K562 (cell line): Measurements from ENCODE around the gene TTC39B. TPM values are rescaled to one million over a fixed set of nuclear protein-coding genes. Genes with fewer than 3 reads are reported as not detected.

Source experiments
- ATAC-seq: fragments of 200-7000 bp; cut with Tn5 transposase; 3 replicates; pipeline ENCODE4 v1.9.1; 2020; ENCODE audit warnings: moderate library complexity
- BruUV-seq: library from RNA; stranded (reverse); fragments of 400-500 nt; replicated peaks from 2 replicates; lab custom pipeline; 2021; lab: Mats Ljungman, UMichigan
- CTCF ChIA-PET: fragments of 300-600 bp; formaldehyde crosslinking; extraction: SDS; loops from one replicate; lab custom pipeline; 2021; ENCODE audit warnings: low intra/inter-chr PET ratio; lab: Yijun Ruan, JAX
- POLR2A ChIA-PET: fragments of 300-600, 350-650 bp; sonication (Branson Sonifier 250); formaldehyde crosslinking; extraction: SDS; loops from one replicate; lab custom pipeline; 2021; ENCODE audit warnings: antibody characterized with exemption, inconsistent platforms; lab: Yijun Ruan, JAX
- DNase-seq, 4 experiments: peaks; one replicate each; pipeline versions ENCODE4 v3.0.0 to v3.0.0-alpha.2; 2011 to 2018; ENCODE audit warnings: low spot score in 3 of 4, mixed read lengths in 3 of 4; ENCODE audit errors: extremely low read depth in 1 of 4
- FAIRE-seq: peaks from 2 replicates; lab custom pipeline; 2011; peaks lifted over from hg19 to GRCh38; lab: Jason Lieb, UNC
- H2AFZ ChIP-seq: 2 replicates; pipeline ENCODE4 v1.6.0; 2011; ENCODE audit warnings: low read depth, low read length, control low read depth, inconsistent platforms
- H3K27ac ChIP-seq: fragments of 200-600 bp; 3 replicates; pipeline ENCODE4 v1.8.0; 2011; ENCODE audit warnings: low read depth, mild to moderate bottlenecking, control low read depth, inconsistent platforms, low read length, moderate library complexity, mixed read lengths; ENCODE audit errors: extremely low read depth
- H3K27me3 ChIP-seq, 2 experiments: fragments of 300-600 bp in 1 of 2; 2 replicates in 1 of 2; 3 replicates in 1 of 2; pipeline versions ENCODE4 v1.6.0 to v1.8.0; 2011; ENCODE audit warnings: inconsistent platforms in 2 of 2, low read length in 2 of 2, mild to moderate bottlenecking in 1 of 2, mixed read lengths in 1 of 2, moderate library complexity in 1 of 2; ENCODE audit not compliant: control insufficient read depth in 2 of 2, insufficient read depth in 2 of 2
- H3K36me3 ChIP-seq: fragments of 300-600 bp; 3 replicates; pipeline ENCODE4 v1.8.0; 2011; ENCODE audit warnings: mild to moderate bottlenecking, low read length, inconsistent platforms; ENCODE audit not compliant: control insufficient read depth, insufficient read depth
- H3K4me1 ChIP-seq, 2 experiments: fragments of 200-600 bp in 1 of 2; replicated peaks in 1 of 2; 2 replicates in 1 of 2; 3 replicates in 1 of 2; pipeline versions ENCODE4 v1.5.1 to v1.8.0; 2011; ENCODE audit warnings: inconsistent platforms in 2 of 2, low read length in 2 of 2, mild to moderate bottlenecking in 1 of 2, mixed read lengths in 1 of 2, moderate library complexity in 1 of 2; ENCODE audit not compliant: control insufficient read depth in 2 of 2, insufficient read depth in 2 of 2
- H3K4me2 ChIP-seq: 2 replicates; pipeline ENCODE4 v1.6.1; 2011; ENCODE audit warnings: low read length, control low read depth, inconsistent platforms, mixed read lengths; ENCODE audit not compliant: insufficient read depth
- H3K4me3 ChIP-seq: fragments of 200-600 bp; sonication (generic), shearing (Covaris generic); 2 replicates; pipeline ENCODE4 v1.5.1; 2016; ENCODE audit warnings: control low read depth, inconsistent platforms
- H3K79me2 ChIP-seq: fragments of 200-600 bp; 3 replicates; pipeline ENCODE4 v1.8.0; 2011; ENCODE audit warnings: low read length, inconsistent platforms; ENCODE audit not compliant: control insufficient read depth, insufficient read depth
- H3K9ac ChIP-seq, 2 experiments: 2 replicates each; pipeline versions ENCODE4 v1.6.0 to v1.6.1; 2011; ENCODE audit warnings: low read depth in 2 of 2, low read length in 2 of 2, control low read depth in 1 of 2, inconsistent platforms in 1 of 2, mild to moderate bottlenecking in 1 of 2, mixed read lengths in 1 of 2; ENCODE audit not compliant: insufficient read depth in 1 of 2
- H3K9me1 ChIP-seq: one replicate; pipeline ENCODE4 v1.6.0; 2011; ENCODE audit warnings: inconsistent platforms, mild to moderate bottlenecking, low read length, moderate library complexity; ENCODE audit not compliant: control insufficient read depth, insufficient read depth
- H3K9me3 ChIP-seq: replicated peaks from 2 replicates; pipeline ENCODE4 v1.5.1; 2011; ENCODE audit warnings: low read depth, low read length, inconsistent platforms; ENCODE audit not compliant: control insufficient read depth, insufficient read depth
- H4K20me1 ChIP-seq: replicated peaks from 2 replicates; pipeline ENCODE4 v1.6.1; 2011; ENCODE audit warnings: low read length, inconsistent platforms, mixed read lengths; ENCODE audit not compliant: control insufficient read depth, insufficient read depth
- ARNT ChIP-seq, 2 experiments: fragments of 450-650 bp; IDR thresholded peaks; 2 replicates each; pipeline ENCODE4 v1.6.1; 2016; ENCODE audit warnings: mild to moderate bottlenecking in 1 of 2
- CBX5 ChIP-seq: IDR thresholded peaks from 2 replicates; pipeline ENCODE4 v1.6.1; 2014; ENCODE audit warnings: low read depth, borderline replicate concordance
- CEBPB ChIP-seq: fragments of 450-650 bp; IDR thresholded peaks from 2 replicates; pipeline ENCODE4 v1.6.1; 2016; ENCODE audit warnings: missing genetic modification characterization, missing compliant biosample characterization
- ELF2 ChIP-seq: fragments of 250-450 bp; sonication (Bioruptor Pico); IDR thresholded peaks from 2 replicates; pipeline ENCODE4 v1.5.0; 2021; ENCODE audit warnings: mild to moderate bottlenecking
- FOXA3 ChIP-seq, 2 experiments: fragments of 450-650 bp in 1 of 2; sonication (generic) in 1 of 2; formaldehyde crosslinking; IDR thresholded peaks in 1 of 2; conservative IDR thresholded peaks in 1 of 2; 2 replicates each; pipeline versions ENCODE4 v1.4.0 to v1.8.0; 2020 to 2022; ENCODE audit warnings: mild to moderate bottlenecking in 2 of 2, missing genetic modification reagents in 1 of 2
- HDAC3 ChIP-seq: fragments of 450-650 bp; IDR thresholded peaks from 2 replicates; pipeline ENCODE4 v1.6.1; 2018; ENCODE audit warnings: borderline replicate concordance, mild to moderate bottlenecking, moderate library complexity; ENCODE audit not compliant: partially characterized antibody
- HNRNPK ChIP-seq: fragments of 200-400 bp; formaldehyde crosslinking; IDR thresholded peaks from one replicate; pipeline ENCODE4 v1.6.1; 2018; ENCODE audit warnings: mild to moderate bottlenecking, low read depth, low read length; ENCODE audit not compliant: poor library complexity, severe bottlenecking
- KAT7 ChIP-seq: sonication (generic); formaldehyde crosslinking; IDR thresholded peaks from 2 replicates; pipeline ENCODE4 v1.8.0; 2022; ENCODE audit warnings: missing genetic modification reagents, mild to moderate bottlenecking, borderline replicate concordance
- MTF1 ChIP-seq: fragments of 250-450 bp; sonication (Bioruptor Pico); IDR thresholded peaks from 2 replicates; pipeline ENCODE4 v1.9.0; 2021; ENCODE audit warnings: moderate library complexity, mild to moderate bottlenecking, inconsistent platforms, borderline replicate concordance
- NR1H2 ChIP-seq: sonication (generic); formaldehyde crosslinking; IDR thresholded peaks from 2 replicates; pipeline ENCODE4 v1.4.0; 2020; ENCODE audit warnings: mild to moderate bottlenecking, missing genetic modification reagents
- POLR3G ChIP-seq: IDR thresholded peaks from 2 replicates; pipeline ENCODE4 v1.6.1; 2011; ENCODE audit not compliant: insufficient read length, insufficient replicate concordance; ENCODE audit errors: extremely low read depth
- RAD51 ChIP-seq: fragments of 450-650 bp; IDR thresholded peaks from 2 replicates; pipeline ENCODE4 v1.7.1; 2016; ENCODE audit warnings: low read depth, mild to moderate bottlenecking, borderline replicate concordance
- ZFP30 ChIP-seq: fragments of 250-450 bp; sonication (Bioruptor Pico); IDR thresholded peaks from 2 replicates; pipeline ENCODE4 v1.8.0; 2022; ENCODE audit warnings: moderate library complexity, mild to moderate bottlenecking, inconsistent platforms, borderline replicate concordance
- in situ Hi-C: fragments of 300-500 bp; cut with MboI; formaldehyde crosslinking; loops from 4 replicates; pipeline ENCODE4 v1.15.0; 2018; ENCODE audit warnings: inconsistent platforms, mixed read lengths
- intact Hi-C: fragments of 100-400 bp; cut with micrococcal nuclease; formaldehyde crosslinking; loops from 2 replicates; pipeline ENCODE4 v1.14.2; 2022
- polyA plus RNA-seq, 8 experiments: library from polyadenylated mRNA; depleted of rRNA in 4 of 8; stranded (reverse) in 5 of 8; unstranded in 3 of 8; fragments of >200 nt; fragmentation: Nextera tagmentation in 2 of 8; fragmentation: Illumina TruSeq in 1 of 8; extraction: Ambion mirVana in 2 of 8; extraction: Trizol in 1 of 8; gene quantifications; 2 replicates each; pipeline versions ENCODE4 v1.2.1 to v1.2.3, GENCODE V29; 2011 to 2014; ENCODE audit warnings: inconsistent platforms in 1 of 8, missing spikeins in 1 of 8
- total RNA-seq, 7 experiments: library from RNA; depleted of rRNA in 6 of 7; stranded (reverse); fragments of >200 nt in 6 of 7; fragmentation: Illumina TruSeq in 2 of 7; extraction: Trizol in 2 of 7; gene quantifications; 2 replicates each; pipeline versions ENCODE4 v1.2.1 to v1.2.3, GENCODE V29; 2011 to 2021; ENCODE audit warnings: low replicate concordance in 1 of 7
- TF ChIP-seq, protein P1 (sequence below): fragments of 450-650 bp; formaldehyde crosslinking; IDR thresholded peaks from 2 replicates; pipeline ENCODE4 v1.4.0; 2022; ENCODE audit warnings: mild to moderate bottlenecking, moderate library complexity
- TF ChIP-seq, protein P2 (sequence below): fragments of 450-650 bp; IDR thresholded peaks from 2 replicates; pipeline ENCODE4 v1.6.1; 2017; ENCODE audit warnings: antibody characterized with exemption
- TF ChIP-seq, protein P3 (sequence below): fragments of 450-650 bp; IDR thresholded peaks from 2 replicates; pipeline ENCODE4 v1.6.1; 2016; ENCODE audit warnings: mild to moderate bottlenecking
- TF ChIP-seq, protein P4 (sequence below): IDR thresholded peaks from 2 replicates; pipeline ENCODE4 v1.6.1; 2012; ENCODE audit warnings: low read depth, low read length, improper control_type of control experiment, borderline replicate concordance

Gene TTC39B
- total and polyA plus RNA-seq, 9 of the 15 experiments (the other 6 are each of a cell fraction or from before 2014, with no cell fraction given) = 0.32 to 1.2 (median 0.95) TPM

DNA sequence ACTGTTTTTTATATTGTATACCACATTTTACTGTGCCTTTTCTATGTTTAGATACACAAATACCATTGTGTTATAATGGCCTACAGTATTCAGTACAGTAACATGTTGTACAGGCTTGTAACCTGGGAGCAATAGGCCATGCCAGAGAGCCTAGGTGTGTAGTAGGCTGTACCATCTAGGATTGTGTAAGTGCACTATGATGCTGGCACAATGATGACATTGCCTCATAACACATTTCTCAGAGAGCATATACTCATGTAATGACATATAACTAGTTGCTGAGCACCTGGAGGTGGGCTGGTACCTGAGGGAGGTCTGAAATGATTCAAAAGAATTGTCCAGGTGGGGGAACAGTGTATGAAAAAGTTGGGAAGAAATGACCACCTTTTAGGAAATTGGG, 13.9 kb downstream of the TTC39B start:
- Histone ChIP-seq H3K9ac (no peak overlapping the region), H3K27ac (no peak overlapping the region), H3K4me3 (no peak overlapping the region), H3K9me1 (no peaks in the 10 kb centered on the region), H4K20me1 (no peaks in the 10 kb centered on the region), H3K36me3 (no peaks in the 10 kb centered on the region), H3K27me3 (no peaks in the 10 kb centered on the region), H3K4me2 (no peak overlapping the region), H3K4me1 (peaks cover 0 to 4% of the 10 kb centered on the region in 2 experiments; a peak in 2 of 5 replicates), H3K79me2 (no peaks in the 10 kb centered on the region), H2AFZ (no peak overlapping the region), H3K9me3 (no peaks in the 10 kb centered on the region)
- POLR2A ChIA-PET = no interaction called here
- in situ Hi-C loops (no loop called here), intact Hi-C loops (no loop called here)
- ATAC-seq = no peak
- DNase-seq = no peak
- CTCF ChIA-PET = no interaction called here
- FAIRE-seq = no peak
- BruUV-seq = no TSS peak
- TF ChIP-seq ARNT (IDR thresholded peaks at IDR 0.05) = no peak
- no peak for TF ChIP-seq POLR3G
- TF ChIP-seq CEBPB = no peak
- TF ChIP-seq, protein P1, sequence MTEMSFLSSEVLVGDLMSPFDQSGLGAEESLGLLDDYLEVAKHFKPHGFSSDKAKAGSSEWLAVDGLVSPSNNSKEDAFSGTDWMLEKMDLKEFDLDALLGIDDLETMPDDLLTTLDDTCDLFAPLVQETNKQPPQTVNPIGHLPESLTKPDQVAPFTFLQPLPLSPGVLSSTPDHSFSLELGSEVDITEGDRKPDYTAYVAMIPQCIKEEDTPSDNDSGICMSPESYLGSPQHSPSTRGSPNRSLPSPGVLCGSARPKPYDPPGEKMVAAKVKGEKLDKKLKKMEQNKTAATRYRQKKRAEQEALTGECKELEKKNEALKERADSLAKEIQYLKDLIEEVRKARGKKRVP (CRISPR knock-in tag) = no peak
- no peak for TF ChIP-seq NR1H2 (CRISPR knock-in tag)
- TF ChIP-seq, protein P2, sequence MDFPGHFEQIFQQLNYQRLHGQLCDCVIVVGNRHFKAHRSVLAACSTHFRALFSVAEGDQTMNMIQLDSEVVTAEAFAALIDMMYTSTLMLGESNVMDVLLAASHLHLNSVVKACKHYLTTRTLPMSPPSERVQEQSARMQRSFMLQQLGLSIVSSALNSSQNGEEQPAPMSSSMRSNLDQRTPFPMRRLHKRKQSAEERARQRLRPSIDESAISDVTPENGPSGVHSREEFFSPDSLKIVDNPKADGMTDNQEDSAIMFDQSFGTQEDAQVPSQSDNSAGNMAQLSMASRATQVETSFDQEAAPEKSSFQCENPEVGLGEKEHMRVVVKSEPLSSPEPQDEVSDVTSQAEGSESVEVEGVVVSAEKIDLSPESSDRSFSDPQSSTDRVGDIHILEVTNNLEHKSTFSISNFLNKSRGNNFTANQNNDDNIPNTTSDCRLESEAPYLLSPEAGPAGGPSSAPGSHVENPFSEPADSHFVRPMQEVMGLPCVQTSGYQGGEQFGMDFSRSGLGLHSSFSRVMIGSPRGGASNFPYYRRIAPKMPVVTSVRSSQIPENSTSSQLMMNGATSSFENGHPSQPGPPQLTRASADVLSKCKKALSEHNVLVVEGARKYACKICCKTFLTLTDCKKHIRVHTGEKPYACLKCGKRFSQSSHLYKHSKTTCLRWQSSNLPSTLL = no peak
- no peak for TF ChIP-seq ELF2 (CRISPR knock-in tag)
- TF ChIP-seq CBX5 = no peak
- TF ChIP-seq, protein P3, sequence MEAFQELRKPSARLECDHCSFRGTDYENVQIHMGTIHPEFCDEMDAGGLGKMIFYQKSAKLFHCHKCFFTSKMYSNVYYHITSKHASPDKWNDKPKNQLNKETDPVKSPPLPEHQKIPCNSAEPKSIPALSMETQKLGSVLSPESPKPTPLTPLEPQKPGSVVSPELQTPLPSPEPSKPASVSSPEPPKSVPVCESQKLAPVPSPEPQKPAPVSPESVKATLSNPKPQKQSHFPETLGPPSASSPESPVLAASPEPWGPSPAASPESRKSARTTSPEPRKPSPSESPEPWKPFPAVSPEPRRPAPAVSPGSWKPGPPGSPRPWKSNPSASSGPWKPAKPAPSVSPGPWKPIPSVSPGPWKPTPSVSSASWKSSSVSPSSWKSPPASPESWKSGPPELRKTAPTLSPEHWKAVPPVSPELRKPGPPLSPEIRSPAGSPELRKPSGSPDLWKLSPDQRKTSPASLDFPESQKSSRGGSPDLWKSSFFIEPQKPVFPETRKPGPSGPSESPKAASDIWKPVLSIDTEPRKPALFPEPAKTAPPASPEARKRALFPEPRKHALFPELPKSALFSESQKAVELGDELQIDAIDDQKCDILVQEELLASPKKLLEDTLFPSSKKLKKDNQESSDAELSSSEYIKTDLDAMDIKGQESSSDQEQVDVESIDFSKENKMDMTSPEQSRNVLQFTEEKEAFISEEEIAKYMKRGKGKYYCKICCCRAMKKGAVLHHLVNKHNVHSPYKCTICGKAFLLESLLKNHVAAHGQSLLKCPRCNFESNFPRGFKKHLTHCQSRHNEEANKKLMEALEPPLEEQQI = no peak
- no peak for TF ChIP-seq HDAC3
- no peak for TF ChIP-seq RAD51
- no peak for TF ChIP-seq ZFP30 (CRISPR knock-in tag)
- no peak for TF ChIP-seq KAT7 (CRISPR knock-in tag)
- no peak for TF ChIP-seq HNRNPK
- TF ChIP-seq, protein P4, sequence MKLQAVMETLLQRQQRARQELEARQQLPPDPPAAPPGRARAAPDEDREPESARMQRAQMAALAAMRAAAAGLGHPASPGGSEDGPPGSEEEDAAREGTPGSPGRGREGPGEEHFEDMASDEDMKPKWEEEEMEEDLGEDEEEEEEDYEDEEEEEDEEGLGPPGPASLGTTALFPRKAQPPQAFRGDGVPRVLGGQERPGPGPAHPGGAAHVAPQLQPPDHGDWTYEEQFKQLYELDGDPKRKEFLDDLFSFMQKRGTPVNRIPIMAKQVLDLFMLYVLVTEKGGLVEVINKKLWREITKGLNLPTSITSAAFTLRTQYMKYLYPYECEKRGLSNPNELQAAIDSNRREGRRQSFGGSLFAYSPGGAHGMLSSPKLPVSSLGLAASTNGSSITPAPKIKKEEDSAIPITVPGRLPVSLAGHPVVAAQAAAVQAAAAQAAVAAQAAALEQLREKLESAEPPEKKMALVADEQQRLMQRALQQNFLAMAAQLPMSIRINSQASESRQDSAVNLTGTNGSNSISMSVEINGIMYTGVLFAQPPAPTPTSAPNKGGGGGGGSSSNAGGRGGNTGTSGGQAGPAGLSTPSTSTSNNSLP = no peak
- TF ChIP-seq FOXA3 (CRISPR knock-in tag; conservative IDR thresholded peaks at IDR 0.05 in 1 of 2, IDR thresholded peaks at IDR 0.05 in 1 of 2) = no peak
- no peak for TF ChIP-seq MTF1
